A549 (cell line): ENCODE measurements around the gene LGALS7B. TPM values are rescaled to one million over a fixed set of nuclear protein-coding genes. Genes with fewer than 3 reads are reported as not detected.
"Not testable (repeated sequence)": the region's sequence is repeated elsewhere in the genome, so short reads cannot be mapped to it uniquely, and the experiment has no call there.

Experiments
- ATAC-seq, 2 experiments: fragments of 200-7000 bp in 1 of 2; fragments of >200 bp in 1 of 2; cut with Nextera tagmentation in 1 of 2; cut with Tn5 transposase in 1 of 2; 3 replicates each; pipeline versions ENCODE4 v1.8.0 to v1.9.1; 2018 to 2020; ENCODE audit warnings: mild to moderate bottlenecking in 1 of 2, moderate library complexity in 1 of 2
- CTCF ChIA-PET: fragments of 300-600 bp; sonication (Branson Sonifier 250); formaldehyde crosslinking; extraction: SDS; loops from one replicate; lab custom pipeline; 2021; ENCODE audit warnings: antibody characterized with exemption, inconsistent platforms; lab: Yijun Ruan, JAX
- POLR2A ChIA-PET: fragments of 350-600 bp; formaldehyde crosslinking; extraction: SDS; loops from one replicate; lab custom pipeline; 2021; ENCODE audit warnings: antibody characterized with exemption, inconsistent platforms; lab: Yijun Ruan, JAX
- DNase-seq, 2 experiments: peaks; one replicate each; pipeline versions ENCODE4 v3.0.0 to v3.0.0-alpha.2; 2011 to 2016; ENCODE audit warnings: low read depth in 1 of 2, low spot score in 1 of 2
- FAIRE-seq: peaks from 2 replicates; lab custom pipeline; 2011; peaks lifted over from hg19 to GRCh38; lab: Jason Lieb, UNC
- H3K27ac ChIP-seq, 2 experiments: fragments of >200 bp; sonication (Bioruptor Twin); formaldehyde crosslinking; 3 replicates each; pipeline ENCODE4 v1.5.1; 2016 to 2017
- H3K4me1 ChIP-seq: fragments of >200 bp; sonication (Bioruptor Twin); formaldehyde crosslinking; 3 replicates; pipeline ENCODE4 v1.6.1; 2016
- H3K4me2 ChIP-seq: fragments of >200 bp; sonication (Bioruptor Twin); formaldehyde crosslinking; 3 replicates; pipeline ENCODE4 v1.6.1; 2016
- H3K4me3 ChIP-seq: fragments of >200 bp; sonication (Bioruptor Twin); formaldehyde crosslinking; 3 replicates; pipeline ENCODE4 v1.5.1; 2016
- H3K9me3 ChIP-seq: fragments of >200 bp; sonication (Bioruptor Twin); formaldehyde crosslinking; 3 replicates; pipeline ENCODE4 v1.6.1; 2016
- CEBPB ChIP-seq, 2 experiments: fragments of >200 bp in 1 of 2; sonication (Bioruptor Twin) in 1 of 2; formaldehyde crosslinking in 1 of 2; IDR thresholded peaks; 2 replicates each; pipeline ENCODE4 v1.6.1; 2012 to 2016
- CHD2 ChIP-seq: fragments of 150-350 bp; IDR thresholded peaks from 2 replicates; pipeline ENCODE4 v1.6.1; 2014; ENCODE audit warnings: low read length; ENCODE audit not compliant: partially characterized antibody
- CHD4 ChIP-seq: fragments of 200-600 bp; sonication (generic); IDR thresholded peaks from 2 replicates; pipeline ENCODE4 v1.6.1; 2016; ENCODE audit warnings: antibody characterized with exemption, mild to moderate bottlenecking, borderline replicate concordance
- EHMT2 ChIP-seq: fragments of 200-600 bp; sonication (generic); IDR thresholded peaks from 2 replicates; pipeline ENCODE4 v1.6.1; 2016; ENCODE audit warnings: antibody characterized with exemption, low read depth, mild to moderate bottlenecking, moderate library complexity
- FOXS1 ChIP-seq: fragments of 250-450 bp; sonication (Bioruptor Pico); IDR thresholded peaks from 2 replicates; pipeline ENCODE4 v1.5.0; 2020; ENCODE audit warnings: mild to moderate bottlenecking, moderate library complexity
- HOXA7 ChIP-seq: fragments of 250-450 bp; sonication (Bioruptor Pico); IDR thresholded peaks from 2 replicates; pipeline ENCODE4 v1.5.0; 2020; ENCODE audit warnings: mild to moderate bottlenecking, moderate library complexity
- HOXB5 ChIP-seq: fragments of 250-450 bp; sonication (Bioruptor Pico); IDR thresholded peaks from 2 replicates; pipeline ENCODE4 v1.5.0; 2020; ENCODE audit warnings: mild to moderate bottlenecking, moderate library complexity
- MYC ChIP-seq: IDR thresholded peaks from 2 replicates; pipeline ENCODE4 v1.6.1; 2012; ENCODE audit warnings: mild to moderate bottlenecking, inconsistent platforms, low read length, improper control_type of control experiment, borderline replicate concordance
- RCOR1 ChIP-seq: fragments of 150-350 bp; IDR thresholded peaks from 2 replicates; pipeline ENCODE4 v1.6.1; 2014; ENCODE audit warnings: antibody characterized with exemption, low read length, low read depth
- SREBF2 ChIP-seq: fragments of 450-650 bp; IDR thresholded peaks from 2 replicates; pipeline ENCODE4 v1.6.1; 2014; ENCODE audit warnings: mild to moderate bottlenecking, moderate library complexity
- TP53 ChIP-seq: fragments of 250-450 bp; sonication (Bioruptor Pico); IDR thresholded peaks from 2 replicates; pipeline ENCODE4 v1.5.0; 2021; ENCODE audit warnings: mild to moderate bottlenecking, moderate library complexity
- WGBS: methylation state at CpG from one replicate; pipeline ENCODE4 v1.1.6; 2017; ENCODE audit errors: missing lambda C conversion rate; 5-methylcytosine and 5-hydroxymethylcytosine counted together
- polyA plus RNA-seq, 4 experiments: library from polyadenylated mRNA; depleted of rRNA in 3 of 4; stranded (reverse); fragments of >200 nt; fragmentation: RNase III in 1 of 4; extraction: RNeasy Plus Mini Kit Qiagen cat#74134 plus additional on column Dnase treatment in 1 of 4; gene quantifications; 2 replicates in 3 of 4; 3 replicates in 1 of 4; pipeline ENCODE4 v1.2.3, GENCODE V29; 2011 to 2017
- TF ChIP-seq, protein P1 (sequence below): fragments of >200 bp; sonication (Bioruptor Twin); formaldehyde crosslinking; IDR thresholded peaks from 3 replicates; pipeline ENCODE4 v1.5.1; 2016
- TF ChIP-seq, protein P2 (sequence below): IDR thresholded peaks from 2 replicates; pipeline ENCODE4 v1.6.1; 2012; ENCODE audit warnings: low read depth, borderline replicate concordance
- TF ChIP-seq, protein P3 (sequence below): fragments of 150-350 bp; IDR thresholded peaks from 2 replicates; pipeline ENCODE4 v1.6.1; 2014; ENCODE audit warnings: low read depth, mild to moderate bottlenecking, low read length
- TF ChIP-seq, protein P4 (sequence below): fragments of 250-450 bp; sonication (Bioruptor Pico); IDR thresholded peaks from 2 replicates; pipeline ENCODE4 v1.5.0; 2021; ENCODE audit warnings: mild to moderate bottlenecking, moderate library complexity, borderline replicate concordance

LGALS7B gene
- polyA plus RNA-seq, 2 of the 4 experiments (the other 2 are of a cell fraction): 0.27 TPM; not detected in 1

DNA sequence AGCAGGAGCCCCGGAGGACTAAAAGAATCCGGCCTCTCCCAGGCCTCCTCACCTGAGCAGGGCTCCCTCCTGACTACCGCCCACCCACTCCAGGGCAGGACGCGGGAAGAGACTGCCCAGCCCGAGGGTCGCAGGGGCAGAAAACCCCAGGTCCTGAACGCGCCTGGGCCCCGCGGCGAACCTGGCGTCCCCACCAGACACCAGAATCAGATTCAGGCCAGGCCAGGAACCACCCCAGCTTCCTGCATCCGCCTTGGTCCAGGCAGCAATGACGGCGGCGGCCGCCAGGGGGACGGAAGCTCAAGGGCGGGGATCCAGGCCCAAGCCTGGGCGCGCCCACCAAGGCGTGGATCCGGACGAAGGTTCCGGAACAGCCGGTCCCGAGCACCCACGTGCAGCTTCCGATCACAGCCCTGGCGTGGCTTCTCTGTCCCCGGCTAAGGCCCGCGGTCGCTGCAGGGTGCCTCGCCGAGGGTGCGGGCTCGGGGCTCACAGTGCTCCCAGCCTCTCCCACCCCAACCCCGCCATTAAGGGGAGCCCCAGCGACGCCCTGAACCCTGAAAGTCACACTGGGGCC, 19.3 kb upstream of the LGALS7B start (continued):
- TF ChIP-seq, protein P1, sequence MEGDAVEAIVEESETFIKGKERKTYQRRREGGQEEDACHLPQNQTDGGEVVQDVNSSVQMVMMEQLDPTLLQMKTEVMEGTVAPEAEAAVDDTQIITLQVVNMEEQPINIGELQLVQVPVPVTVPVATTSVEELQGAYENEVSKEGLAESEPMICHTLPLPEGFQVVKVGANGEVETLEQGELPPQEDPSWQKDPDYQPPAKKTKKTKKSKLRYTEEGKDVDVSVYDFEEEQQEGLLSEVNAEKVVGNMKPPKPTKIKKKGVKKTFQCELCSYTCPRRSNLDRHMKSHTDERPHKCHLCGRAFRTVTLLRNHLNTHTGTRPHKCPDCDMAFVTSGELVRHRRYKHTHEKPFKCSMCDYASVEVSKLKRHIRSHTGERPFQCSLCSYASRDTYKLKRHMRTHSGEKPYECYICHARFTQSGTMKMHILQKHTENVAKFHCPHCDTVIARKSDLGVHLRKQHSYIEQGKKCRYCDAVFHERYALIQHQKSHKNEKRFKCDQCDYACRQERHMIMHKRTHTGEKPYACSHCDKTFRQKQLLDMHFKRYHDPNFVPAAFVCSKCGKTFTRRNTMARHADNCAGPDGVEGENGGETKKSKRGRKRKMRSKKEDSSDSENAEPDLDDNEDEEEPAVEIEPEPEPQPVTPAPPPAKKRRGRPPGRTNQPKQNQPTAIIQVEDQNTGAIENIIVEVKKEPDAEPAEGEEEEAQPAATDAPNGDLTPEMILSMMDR: peak; percentile 61
- TF ChIP-seq CEBPB (IDR thresholded peaks at IDR 0.05) (no peak), MYC (no peak), TP53 (CRISPR knock-in tag) (no peak), CHD4 (no peak), FOXS1 (CRISPR knock-in tag) (no peak), HOXB5 (no peak), RCOR1 (no peak)
- TF ChIP-seq, protein P2, sequence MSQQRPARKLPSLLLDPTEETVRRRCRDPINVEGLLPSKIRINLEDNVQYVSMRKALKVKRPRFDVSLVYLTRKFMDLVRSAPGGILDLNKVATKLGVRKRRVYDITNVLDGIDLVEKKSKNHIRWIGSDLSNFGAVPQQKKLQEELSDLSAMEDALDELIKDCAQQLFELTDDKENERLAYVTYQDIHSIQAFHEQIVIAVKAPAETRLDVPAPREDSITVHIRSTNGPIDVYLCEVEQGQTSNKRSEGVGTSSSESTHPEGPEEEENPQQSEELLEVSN: peak; percentile 78; the same call in 1 of the 2 replicates

DNA sequence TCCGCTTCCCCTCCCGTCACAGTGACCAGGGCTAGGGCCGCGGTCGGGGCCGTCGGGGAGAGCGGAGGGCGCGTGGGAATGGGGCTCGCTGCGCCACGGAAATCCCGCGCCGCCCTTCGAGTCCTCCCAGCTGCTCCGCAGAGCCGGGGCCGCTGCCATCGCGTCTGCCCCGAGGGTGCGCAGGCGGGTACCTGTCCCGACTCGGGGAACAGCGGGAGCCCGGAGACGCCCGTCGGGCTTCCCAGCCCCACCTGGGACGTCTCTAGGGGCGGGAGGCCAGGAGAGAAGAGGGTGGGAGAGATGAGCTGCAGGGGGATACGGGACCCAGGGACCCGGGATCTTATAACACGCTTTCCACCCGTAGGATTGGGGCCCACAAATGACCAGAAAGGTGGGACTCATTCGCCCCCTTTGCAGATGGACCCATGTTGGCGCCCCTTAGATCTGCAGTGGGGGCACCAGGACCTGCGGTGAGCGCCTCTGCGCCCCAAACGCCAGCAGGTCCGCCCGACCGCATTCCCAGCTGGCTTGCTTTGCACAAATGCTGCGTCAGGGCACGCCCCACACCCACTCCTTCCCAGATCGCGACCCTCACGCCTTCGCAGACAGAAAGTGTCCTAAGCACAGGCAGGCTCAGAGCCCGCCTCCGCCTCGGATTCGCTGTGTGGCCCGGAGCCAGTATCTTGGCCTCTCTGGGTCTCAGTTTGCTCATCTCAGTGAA, 18.6 kb upstream of the LGALS7B start:
- not testable (repeated sequence) for H3K4me1 ChIP-seq, H3K4me2 ChIP-seq, H3K4me3 ChIP-seq, H3K9me3 ChIP-seq, FAIRE-seq, DNase-seq
- ATAC-seq: peak in 1 of 2 experiments; percentile 6; a peak in 3 of 6 replicates
- ChIA-PET CTCF (interaction anchor here (0.7 to 2.0 kb wide), 43 partner anchors 8 to 271 kb away, joined by 3 to 22 read pairs (median 5); partner anchors contain the start of genes CAPN12 and LGALS7B), POLR2A (interaction anchor here (0.9 to 1.0 kb wide), 2 partner anchors 62 to 68 kb away, joined by 3 to 5 read pairs; no protein-coding TSS in a partner anchor)
- 98% methylated on average over 17 of the region's 58 CpGs for WGBS
- peak overlapping the region; percentile 4 to 62; a peak in 3 of 6 replicates for H3K27ac ChIP-seq

DNA sequence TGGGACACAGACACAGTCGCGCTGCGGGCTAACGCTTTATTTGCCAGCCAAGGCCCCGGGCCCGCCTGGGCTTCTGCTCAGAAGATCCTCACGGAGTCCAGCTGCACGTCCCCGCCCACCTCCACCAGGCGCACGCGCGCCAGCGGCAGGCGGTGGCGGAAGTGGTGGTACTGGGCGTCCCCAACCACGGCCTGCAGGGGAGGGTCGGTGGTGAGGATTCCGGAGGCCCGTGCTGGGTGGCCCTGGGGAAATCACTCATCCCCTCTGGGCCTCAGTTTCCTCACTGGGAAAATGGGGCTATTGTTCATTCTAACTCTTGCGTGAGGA, 18.1 kb upstream of the LGALS7B start:
- H3K4me2 ChIP-seq, H3K4me3 ChIP-seq, H3K4me1 ChIP-seq, H3K27ac ChIP-seq, CTCF ChIA-PET, H3K9me3 ChIP-seq, POLR2A ChIA-PET, DNase-seq: not testable (repeated sequence)
- 95% methylated on average over 1 of the region's 22 CpGs for WGBS
- FAIRE-seq: peak; percentile 88
- peak; percentile 26 to 61; a peak in 3 of 6 replicates for ATAC-seq

DNA sequence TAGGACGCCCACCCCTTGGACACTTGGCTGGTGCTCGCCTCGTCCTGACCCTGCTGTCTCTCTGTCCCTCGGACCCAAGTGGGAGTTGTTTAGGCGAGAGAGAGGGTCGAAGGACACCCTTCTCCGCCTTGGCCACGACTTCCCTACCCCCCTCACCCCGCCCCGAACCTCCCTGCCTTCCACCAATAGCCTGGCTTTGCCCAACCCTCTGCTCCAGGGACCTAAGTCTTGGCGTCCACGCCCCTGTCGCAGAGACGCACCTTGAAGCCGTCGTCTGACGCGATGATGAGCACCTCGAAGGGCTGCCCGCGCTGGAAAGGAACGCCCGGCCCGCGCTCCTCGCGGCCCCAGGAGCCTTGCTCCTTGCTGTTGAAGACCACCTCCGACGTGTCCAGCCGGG, 17.4 kb upstream of the LGALS7B start:
- H3K4me1 ChIP-seq, H3K4me2 ChIP-seq, ATAC-seq, H3K4me3 ChIP-seq, DNase-seq, POLR2A ChIA-PET, H3K27ac ChIP-seq, CTCF ChIA-PET, H3K9me3 ChIP-seq: not testable (repeated sequence)
- 95% methylated on average over 5 of the region's 30 CpGs for WGBS
- peak; percentile 72 for FAIRE-seq

DNA sequence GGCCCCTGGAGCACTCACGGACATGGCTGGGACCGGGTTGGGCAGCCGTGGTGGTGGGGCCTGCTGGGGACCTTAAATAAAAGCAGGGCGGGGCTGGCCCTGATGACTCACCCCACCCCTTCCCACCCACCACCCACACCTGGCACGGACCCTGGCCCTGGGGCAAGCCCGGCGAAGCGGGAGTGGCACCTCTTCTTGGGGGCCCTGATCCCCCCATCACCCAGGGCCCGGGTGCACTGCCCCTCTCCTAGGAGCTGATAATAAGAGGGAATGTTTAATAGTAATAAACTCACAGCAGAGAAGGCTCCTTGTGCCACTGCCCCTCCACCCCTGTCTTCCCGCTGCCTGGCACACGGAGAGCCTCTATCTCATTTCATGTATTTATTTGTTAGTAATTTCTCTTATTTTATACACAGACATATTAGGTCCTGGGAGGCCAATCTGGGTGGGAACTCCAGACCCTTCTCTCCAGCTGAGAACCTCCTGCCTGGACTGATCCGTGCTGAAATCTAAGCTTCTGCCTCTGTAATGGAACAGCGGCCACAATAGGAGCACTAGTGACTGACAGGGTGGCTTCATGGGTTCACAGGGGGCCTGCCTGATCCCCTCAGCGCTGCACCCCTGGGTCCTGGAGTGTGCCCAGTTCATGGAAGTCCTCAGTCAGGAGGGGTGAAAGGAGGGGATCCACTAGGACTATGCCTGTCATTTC, 15.4 kb upstream of the LGALS7B start, which contains the start of gene LGALS7:
TSS of gene LGALS7 (minus strand) at position 49 of the 709 bp plus-strand sequence. CDS start at position 24, 25 bp downstream.
- no peak within 1 kb of the TSS for H3K4me3 ChIP-seq

More for the DNA sequence above, 15.4 kb upstream of the LGALS7B start, which contains the start of gene LGALS7:
- WGBS: 76% methylated on average over 9 of the region's 14 CpGs
- POLR2A ChIA-PET: no interaction called here
- Histone ChIP-seq H3K9me3 (no peaks in the 10 kb centered on the region), H3K4me2 (no peak within 1 kb of the TSS), H3K4me1 (peaks cover 7% of the 10 kb centered on the region; the same call in 1 of the 3 replicates), H3K27ac (peak within 1 kb of the TSS in 1 of 2 experiments; percentile 21; a peak in 4 of 6 replicates)
- DNase-seq (no peak), ATAC-seq (0 out of 6 replicates have a peak, but pooled peaks of 1 of the 2 experiments have one; percentile 2), FAIRE-seq (peak; percentile 18)
- CTCF ChIA-PET: interaction anchor here (0.8 to 1.0 kb wide), 2 partner anchors 20 to 77 kb away, joined by 3 read pairs; no protein-coding TSS in a partner anchor
- TF ChIP-seq EHMT2 (no peak), CHD2 (no peak), SREBF2 (no peak), CHD4 (no peak), HOXA7 (CRISPR knock-in tag) (no peak)
- TF ChIP-seq, protein P3, sequence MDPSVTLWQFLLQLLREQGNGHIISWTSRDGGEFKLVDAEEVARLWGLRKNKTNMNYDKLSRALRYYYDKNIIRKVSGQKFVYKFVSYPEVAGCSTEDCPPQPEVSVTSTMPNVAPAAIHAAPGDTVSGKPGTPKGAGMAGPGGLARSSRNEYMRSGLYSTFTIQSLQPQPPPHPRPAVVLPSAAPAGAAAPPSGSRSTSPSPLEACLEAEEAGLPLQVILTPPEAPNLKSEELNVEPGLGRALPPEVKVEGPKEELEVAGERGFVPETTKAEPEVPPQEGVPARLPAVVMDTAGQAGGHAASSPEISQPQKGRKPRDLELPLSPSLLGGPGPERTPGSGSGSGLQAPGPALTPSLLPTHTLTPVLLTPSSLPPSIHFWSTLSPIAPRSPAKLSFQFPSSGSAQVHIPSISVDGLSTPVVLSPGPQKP: no peak
- TF ChIP-seq, protein P4, sequence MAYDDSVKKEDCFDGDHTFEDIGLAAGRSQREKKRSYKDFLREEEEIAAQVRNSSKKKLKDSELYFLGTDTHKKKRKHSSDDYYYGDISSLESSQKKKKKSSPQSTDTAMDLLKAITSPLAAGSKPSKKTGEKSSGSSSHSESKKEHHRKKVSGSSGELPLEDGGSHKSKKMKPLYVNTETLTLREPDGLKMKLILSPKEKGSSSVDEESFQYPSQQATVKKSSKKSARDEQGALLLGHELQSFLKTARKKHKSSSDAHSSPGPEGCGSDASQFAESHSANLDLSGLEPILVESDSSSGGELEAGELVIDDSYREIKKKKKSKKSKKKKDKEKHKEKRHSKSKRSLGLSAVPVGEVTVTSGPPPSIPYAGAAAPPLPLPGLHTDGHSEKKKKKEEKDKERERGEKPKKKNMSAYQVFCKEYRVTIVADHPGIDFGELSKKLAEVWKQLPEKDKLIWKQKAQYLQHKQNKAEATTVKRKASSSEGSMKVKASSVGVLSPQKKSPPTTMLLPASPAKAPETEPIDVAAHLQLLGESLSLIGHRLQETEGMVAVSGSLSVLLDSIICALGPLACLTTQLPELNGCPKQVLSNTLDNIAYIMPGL (CRISPR knock-in tag): no peak
